ENCODE data around the gene FHOD3.

DNA sequence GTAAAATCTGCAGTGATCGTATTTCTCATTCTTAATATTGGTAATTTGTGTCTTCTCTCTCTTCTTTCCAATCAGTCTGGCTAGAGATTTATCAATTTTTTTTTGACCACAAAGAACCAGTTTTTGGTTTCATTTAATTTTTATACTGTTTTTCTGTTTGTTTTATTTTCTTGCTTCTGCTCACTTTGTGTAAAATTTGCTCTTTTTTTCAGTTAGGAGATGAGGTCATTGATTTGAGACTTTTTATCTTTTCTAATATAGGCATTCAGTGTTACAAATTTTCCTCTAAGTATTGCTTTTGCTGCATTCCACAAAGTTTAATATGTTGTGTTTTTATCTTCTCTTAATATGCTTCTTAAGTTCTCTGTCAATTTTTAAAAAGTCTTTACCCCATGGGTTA lies 370.8 kb downstream of the FHOD3 start:
- TF ChIP-seq CBX8 (IDR thresholded peaks at IDR 0.05) (no peak), CTCF (IDR thresholded peaks at IDR 0.05) (no peak), RARB (CRISPR knock-in tag; IDR thresholded peaks at IDR 0.05) (no peak), EP300 (IDR thresholded peaks at IDR 0.05) (no peak), E2F6 (IDR thresholded peaks at IDR 0.05; ENCODE audit: borderline replicate concordance, low read depth) (no peak)
- TF ChIP-seq, protein P1, sequence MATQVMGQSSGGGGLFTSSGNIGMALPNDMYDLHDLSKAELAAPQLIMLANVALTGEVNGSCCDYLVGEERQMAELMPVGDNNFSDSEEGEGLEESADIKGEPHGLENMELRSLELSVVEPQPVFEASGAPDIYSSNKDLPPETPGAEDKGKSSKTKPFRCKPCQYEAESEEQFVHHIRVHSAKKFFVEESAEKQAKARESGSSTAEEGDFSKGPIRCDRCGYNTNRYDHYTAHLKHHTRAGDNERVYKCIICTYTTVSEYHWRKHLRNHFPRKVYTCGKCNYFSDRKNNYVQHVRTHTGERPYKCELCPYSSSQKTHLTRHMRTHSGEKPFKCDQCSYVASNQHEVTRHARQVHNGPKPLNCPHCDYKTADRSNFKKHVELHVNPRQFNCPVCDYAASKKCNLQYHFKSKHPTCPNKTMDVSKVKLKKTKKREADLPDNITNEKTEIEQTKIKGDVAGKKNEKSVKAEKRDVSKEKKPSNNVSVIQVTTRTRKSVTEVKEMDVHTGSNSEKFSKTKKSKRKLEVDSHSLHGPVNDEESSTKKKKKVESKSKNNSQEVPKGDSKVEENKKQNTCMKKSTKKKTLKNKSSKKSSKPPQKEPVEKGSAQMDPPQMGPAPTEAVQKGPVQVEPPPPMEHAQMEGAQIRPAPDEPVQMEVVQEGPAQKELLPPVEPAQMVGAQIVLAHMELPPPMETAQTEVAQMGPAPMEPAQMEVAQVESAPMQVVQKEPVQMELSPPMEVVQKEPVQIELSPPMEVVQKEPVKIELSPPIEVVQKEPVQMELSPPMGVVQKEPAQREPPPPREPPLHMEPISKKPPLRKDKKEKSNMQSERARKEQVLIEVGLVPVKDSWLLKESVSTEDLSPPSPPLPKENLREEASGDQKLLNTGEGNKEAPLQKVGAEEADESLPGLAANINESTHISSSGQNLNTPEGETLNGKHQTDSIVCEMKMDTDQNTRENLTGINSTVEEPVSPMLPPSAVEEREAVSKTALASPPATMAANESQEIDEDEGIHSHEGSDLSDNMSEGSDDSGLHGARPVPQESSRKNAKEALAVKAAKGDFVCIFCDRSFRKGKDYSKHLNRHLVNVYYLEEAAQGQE (IDR thresholded peaks at IDR 0.05): no peak
